RWPE2 (cell line): ENCODE measurements around the gene RPTOR.

Source experiments
- ATAC-seq: fragments of 200-7000 bp; cut with Tn5 transposase; 3 replicates; pipeline ENCODE4 v1.9.1; 2021; ENCODE audit warnings: low read depth
- DNase-seq: peaks from one replicate; pipeline ENCODE4 v3.0.0-alpha.2; 2020; ENCODE audit warnings: low spot score
- H3K27ac ChIP-seq: fragments of 450-650 bp; 2 replicates; pipeline ENCODE4 v1.5.1; 2017; ENCODE audit warnings: mild to moderate bottlenecking; ENCODE audit not compliant: poor library complexity, severe bottlenecking
- H3K27me3 ChIP-seq: fragments of 250-450 bp; sonication (Bioruptor Pico); 2 replicates; pipeline ENCODE4 v1.5.1; 2021; ENCODE audit warnings: mild to moderate bottlenecking, moderate library complexity; ENCODE audit not compliant: insufficient read depth, poor library complexity, severe bottlenecking
- H3K36me3 ChIP-seq: fragments of 250-450 bp; sonication (Bioruptor Pico); 2 replicates; pipeline ENCODE4 v1.5.1; 2020; ENCODE audit warnings: low read depth, mild to moderate bottlenecking, moderate library complexity
- H3K4me1 ChIP-seq: fragments of 250-450 bp; sonication (Bioruptor Pico); 2 replicates; pipeline ENCODE4 v1.5.1; 2021; ENCODE audit warnings: mild to moderate bottlenecking, moderate library complexity; ENCODE audit not compliant: insufficient read depth, poor library complexity, severe bottlenecking
- H3K4me3 ChIP-seq: fragments of 250-450 bp; sonication (Bioruptor Pico); 2 replicates; pipeline ENCODE4 v1.5.1; 2021; ENCODE audit warnings: mild to moderate bottlenecking, moderate library complexity; ENCODE audit not compliant: severe bottlenecking
- H3K9me3 ChIP-seq: fragments of 250-450 bp; sonication (Bioruptor Pico); 2 replicates; pipeline ENCODE4 v1.5.1; 2021; ENCODE audit warnings: mild to moderate bottlenecking, moderate library complexity; ENCODE audit not compliant: severe bottlenecking
- TF ChIP-seq, protein P1 (sequence below): fragments of 450-650 bp; IDR thresholded peaks from one replicate; pipeline ENCODE4 v1.5.1; 2017; ENCODE audit warnings: mild to moderate bottlenecking, moderate library complexity; ENCODE audit not compliant: poor library complexity, severe bottlenecking

RPTOR gene

DNA sequence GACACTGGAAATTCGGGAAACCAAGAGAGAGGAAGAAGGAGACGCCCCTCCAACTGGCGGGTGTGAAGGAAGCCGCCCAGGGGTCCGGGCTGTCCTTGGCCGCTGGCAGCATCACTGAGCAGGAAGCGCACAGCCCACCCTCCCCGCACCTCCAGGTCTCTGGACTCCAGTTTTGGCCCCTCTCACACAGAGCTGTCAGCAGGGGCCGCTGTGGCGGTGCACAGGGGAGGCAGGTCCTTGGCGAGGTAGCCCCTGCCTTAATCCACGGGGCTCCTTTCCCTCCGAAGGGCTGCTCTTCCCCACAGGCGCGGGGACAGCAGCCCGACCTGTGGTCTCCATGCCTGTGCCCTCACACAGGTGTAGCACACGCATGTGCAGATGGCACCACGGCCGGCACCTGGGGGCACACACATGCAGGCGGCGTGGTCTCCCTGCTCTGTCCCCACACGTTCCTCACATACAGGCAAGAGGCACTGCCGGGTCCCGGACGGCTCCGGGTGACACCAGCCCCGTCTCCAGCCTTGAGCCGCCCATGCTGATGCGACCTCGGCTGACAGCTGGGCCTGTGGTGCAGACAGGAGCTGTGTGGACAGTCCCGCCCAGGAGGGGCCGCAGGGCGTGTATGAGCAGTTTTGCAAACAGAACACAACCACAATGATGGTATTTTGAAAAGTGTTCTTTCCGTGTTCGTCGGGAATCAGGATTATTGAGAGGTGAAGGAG lies 420.4 kb downstream of the RPTOR start:
- ATAC-seq, result no peak
- no peak for DNase-seq
- no peaks in the 10 kb centered on the region for H3K9me3 ChIP-seq

GRCh38 chr17:80965606-80966005 lies 421.0 kb downstream of the RPTOR start:
- Histone ChIP-seq H3K36me3 (no peaks in the 10 kb centered on the region), H3K27ac (no peak overlapping the region), H3K9me3 (no peaks in the 10 kb centered on the region), H3K4me3 (no peak overlapping the region), H3K27me3 (no peaks in the 10 kb centered on the region), H3K4me1 (no peaks in the 10 kb centered on the region)
- TF ChIP-seq, protein P1, sequence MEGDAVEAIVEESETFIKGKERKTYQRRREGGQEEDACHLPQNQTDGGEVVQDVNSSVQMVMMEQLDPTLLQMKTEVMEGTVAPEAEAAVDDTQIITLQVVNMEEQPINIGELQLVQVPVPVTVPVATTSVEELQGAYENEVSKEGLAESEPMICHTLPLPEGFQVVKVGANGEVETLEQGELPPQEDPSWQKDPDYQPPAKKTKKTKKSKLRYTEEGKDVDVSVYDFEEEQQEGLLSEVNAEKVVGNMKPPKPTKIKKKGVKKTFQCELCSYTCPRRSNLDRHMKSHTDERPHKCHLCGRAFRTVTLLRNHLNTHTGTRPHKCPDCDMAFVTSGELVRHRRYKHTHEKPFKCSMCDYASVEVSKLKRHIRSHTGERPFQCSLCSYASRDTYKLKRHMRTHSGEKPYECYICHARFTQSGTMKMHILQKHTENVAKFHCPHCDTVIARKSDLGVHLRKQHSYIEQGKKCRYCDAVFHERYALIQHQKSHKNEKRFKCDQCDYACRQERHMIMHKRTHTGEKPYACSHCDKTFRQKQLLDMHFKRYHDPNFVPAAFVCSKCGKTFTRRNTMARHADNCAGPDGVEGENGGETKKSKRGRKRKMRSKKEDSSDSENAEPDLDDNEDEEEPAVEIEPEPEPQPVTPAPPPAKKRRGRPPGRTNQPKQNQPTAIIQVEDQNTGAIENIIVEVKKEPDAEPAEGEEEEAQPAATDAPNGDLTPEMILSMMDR, result no peak
- DNase-seq, result no peak
- no peak for ATAC-seq

More for the DNA sequence above, 420.4 kb downstream of the RPTOR start:
- H3K4me1 ChIP-seq, result no peaks in the 10 kb centered on the region
- no peak overlapping the region for H3K4me3 ChIP-seq
- no peaks in the 10 kb centered on the region for H3K36me3 ChIP-seq
- TF ChIP-seq, protein P1, result no peak
- no peak overlapping the region for H3K27ac ChIP-seq
- no peaks in the 10 kb centered on the region for H3K27me3 ChIP-seq

GRCh38 chr17:80967404-80967872 lies 422.8 kb downstream of the RPTOR start:
- DNase-seq, result no peak
- Histone ChIP-seq H3K27me3 (no peaks in the 10 kb centered on the region), H3K4me3 (no peak overlapping the region), H3K4me1 (no peaks in the 10 kb centered on the region), H3K27ac (no peak overlapping the region), H3K36me3 (no peaks in the 10 kb centered on the region), H3K9me3 (no peaks in the 10 kb centered on the region)
- TF ChIP-seq, protein P1, result no peak
- no peak for ATAC-seq

DNA sequence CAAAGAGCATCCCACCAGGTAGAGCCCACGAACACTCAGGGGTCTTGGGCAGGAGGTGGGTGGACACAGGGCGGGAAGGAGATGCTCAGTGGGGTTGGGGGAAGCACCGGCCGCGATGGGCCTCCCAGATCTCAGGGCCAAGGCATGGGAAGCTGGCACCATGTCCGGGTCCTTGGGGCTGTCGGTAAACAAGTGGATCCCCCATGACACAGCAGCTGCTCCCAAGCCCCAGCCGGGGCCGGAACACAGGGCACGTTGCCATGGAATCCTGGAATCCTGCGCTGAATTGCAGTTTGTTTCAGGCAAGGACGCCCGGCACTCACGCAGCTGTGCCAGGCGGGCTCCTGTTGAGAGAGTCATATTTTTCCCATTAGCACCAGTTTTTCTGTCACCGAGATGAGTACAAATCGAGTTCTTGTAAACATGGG lies 424.0 kb downstream of the RPTOR start:
- Histone ChIP-seq H3K27me3 (no peaks in the 10 kb centered on the region), H3K4me1 (no peaks in the 10 kb centered on the region), H3K9me3 (no peaks in the 10 kb centered on the region), H3K4me3 (no peak overlapping the region), H3K27ac (no peak overlapping the region), H3K36me3 (no peaks in the 10 kb centered on the region)
- no peak; the same call in 2 of the 3 replicates for ATAC-seq
- DNase-seq, result no peak
- TF ChIP-seq, protein P1, result no peak
